ENCODE data around the gene TCHHL1.

GRCh38 chr1:152050886-152051675 lies 37.8 kb downstream of the TCHHL1 start:
- TF ChIP-seq CTCF (IDR thresholded peaks at IDR 0.05 in 2 of 3, conservative IDR thresholded peaks at IDR 0.05 in 1 of 3; ENCODE audit: borderline replicate concordance in 1 of 3, insufficient read depth in 1 of 3, low read depth in 2 of 3, low read length in 2 of 3) = no peak
- no peak for TF ChIP-seq SRF (IDR thresholded peaks at IDR 0.05; ENCODE audit: low read depth)
- TF ChIP-seq EZH2phosphoT487 (IDR thresholded peaks at IDR 0.05; ENCODE audit: borderline replicate concordance) = no peak
- no peak for TF ChIP-seq SIN3A (IDR thresholded peaks at IDR 0.05; ENCODE audit: low read depth)

All from HCT116 (cell line).